ENCODE results near the gene MED7.

GRCh38 chr5:157155297-157155696 is 12.6 kb upstream of the MED7 start:
- TF ChIP-seq REST (IDR thresholded peaks at IDR 0.05; ENCODE audit: borderline replicate concordance) (no peak), SMC3 (conservative IDR thresholded peaks at IDR 0.05; ENCODE audit: poor library complexity) (no peak), POLR2AphosphoS5 (IDR thresholded peaks at IDR 0.05) (no peak), CTCF (IDR thresholded peaks at IDR 0.05; ENCODE audit: poor library complexity, severe bottlenecking) (no peak), TAF1 (IDR thresholded peaks at IDR 0.05; ENCODE audit: low read depth) (no peak), EP300 (conservative IDR thresholded peaks at IDR 0.05; ENCODE audit: poor library complexity, severe bottlenecking) (no peak), MXI1 (conservative IDR thresholded peaks at IDR 0.05; ENCODE audit: poor library complexity, severe bottlenecking) (no peak)

Measured in neural cell (in vitro differentiated cells).